H9 (cell line): ENCODE measurements around the gene MTMR12. TPM values are rescaled to one million over a fixed set of nuclear protein-coding genes. Genes with fewer than 3 reads are reported as not detected.
A peak's percentile ranks its signal among the peaks of the same experiment; 100 is the strongest.

Experiments
- DNase-seq: peaks from one replicate; pipeline ENCODE4 v3.0.0-alpha.2; 2017
- H2AFZ ChIP-seq: one replicate; pipeline ENCODE4 v1.6.1; 2013; ENCODE audit warnings: mild to moderate bottlenecking, low read length, control low read depth, moderate library complexity
- H2AK5ac ChIP-seq: 2 replicates; pipeline ENCODE4 v1.6.1; 2013; ENCODE audit warnings: low read length, control low read depth, mixed read lengths; ENCODE audit not compliant: insufficient read length
- H2BK120ac ChIP-seq: one replicate; pipeline ENCODE4 v1.6.1; 2013; ENCODE audit warnings: low read depth, mild to moderate bottlenecking, low read length, control low read depth, inconsistent platforms; ENCODE audit not compliant: poor library complexity, severe bottlenecking
- H2BK12ac ChIP-seq: 2 replicates; pipeline ENCODE4 v1.6.1; 2013; ENCODE audit warnings: low read length, control low read depth, mixed read lengths, low read depth; ENCODE audit not compliant: insufficient read length
- H2BK15ac ChIP-seq: 2 replicates; pipeline ENCODE4 v1.6.1; 2013; ENCODE audit warnings: low read depth, low read length, control low read depth
- H2BK20ac ChIP-seq: one replicate; pipeline ENCODE4 v1.6.1; 2013; ENCODE audit warnings: low read depth, mild to moderate bottlenecking, low read length, control low read depth, inconsistent platforms; ENCODE audit not compliant: poor library complexity, severe bottlenecking
- H2BK5ac ChIP-seq: 2 replicates; pipeline ENCODE4 v1.6.1; 2013; ENCODE audit warnings: low read length, control low read depth, mixed read lengths; ENCODE audit not compliant: insufficient read length
- H3K14ac ChIP-seq: 2 replicates; pipeline ENCODE4 v1.6.1; 2013; ENCODE audit warnings: low read length, control low read depth; ENCODE audit not compliant: insufficient read depth
- H3K18ac ChIP-seq: 2 replicates; pipeline ENCODE4 v1.6.1; 2013; ENCODE audit warnings: low read depth, mild to moderate bottlenecking, mixed read lengths, low read length, control low read depth; ENCODE audit not compliant: insufficient read length
- H3K23ac ChIP-seq: 2 replicates; pipeline ENCODE4 v1.6.1; 2013; ENCODE audit warnings: low read length, control low read depth, mixed read lengths, low read depth; ENCODE audit not compliant: insufficient read length
- H3K23me2 ChIP-seq: 2 replicates; pipeline ENCODE4 v1.6.1; 2013; ENCODE audit warnings: low read depth, mild to moderate bottlenecking, mixed read lengths, low read length, control low read depth; ENCODE audit not compliant: insufficient read length, poor library complexity, severe bottlenecking
- H3K27ac ChIP-seq: 2 replicates; pipeline ENCODE4 v1.5.1; 2013; ENCODE audit warnings: low read length, control low read depth, mixed read lengths, low read depth; ENCODE audit not compliant: insufficient read length
- H3K27me3 ChIP-seq: 2 replicates; pipeline ENCODE4 v1.6.1; 2013; ENCODE audit warnings: low read length, control low read depth, inconsistent platforms; ENCODE audit not compliant: insufficient read depth
- H3K4ac ChIP-seq: 2 replicates; pipeline ENCODE4 v1.6.1; 2013; ENCODE audit warnings: low read depth, mild to moderate bottlenecking, control low read depth, inconsistent platforms, low read length, moderate library complexity
- H3K4me1 ChIP-seq: 2 replicates; pipeline ENCODE4 v1.6.1; 2013; ENCODE audit warnings: low read length, control low read depth, inconsistent platforms; ENCODE audit not compliant: insufficient read depth
- H3K4me2 ChIP-seq: 2 replicates; pipeline ENCODE4 v1.6.1; 2013; ENCODE audit warnings: low read length, control low read depth, mixed read lengths; ENCODE audit not compliant: insufficient read length, insufficient read depth
- H3K56ac ChIP-seq: 2 replicates; pipeline ENCODE4 v1.6.1; 2013; ENCODE audit warnings: low read depth, mild to moderate bottlenecking, mixed read lengths, low read length, control low read depth; ENCODE audit not compliant: insufficient read length
- H3K79me1 ChIP-seq: 2 replicates; pipeline ENCODE4 v1.6.1; 2013; ENCODE audit warnings: low read depth, mild to moderate bottlenecking, moderate library complexity, low read length, control low read depth, inconsistent platforms; ENCODE audit not compliant: insufficient read depth, poor library complexity, severe bottlenecking
- H3K79me2 ChIP-seq: 2 replicates; pipeline ENCODE4 v1.6.1; 2013; ENCODE audit warnings: low read length, control low read depth, inconsistent platforms; ENCODE audit not compliant: insufficient read depth
- H3K9ac ChIP-seq: 2 replicates; pipeline ENCODE4 v1.6.1; 2013; ENCODE audit warnings: low read length, control low read depth, mixed read lengths; ENCODE audit not compliant: insufficient read length; ENCODE audit errors: extremely low read depth
- H3K9me3 ChIP-seq: one replicate; pipeline ENCODE4 v1.6.1; 2013; ENCODE audit warnings: low read depth, low read length, inconsistent platforms; ENCODE audit not compliant: control insufficient read depth
- H3T11ph ChIP-seq: one replicate; pipeline ENCODE4 v1.6.1; 2013; ENCODE audit warnings: mild to moderate bottlenecking, low read length, control low read depth, inconsistent platforms
- H4K20me1 ChIP-seq: one replicate; pipeline ENCODE4 v1.6.1; 2013; ENCODE audit not compliant: control insufficient read depth, insufficient read length, insufficient read depth
- H4K5ac ChIP-seq: 2 replicates; pipeline ENCODE4 v1.6.1; 2013; ENCODE audit warnings: low read depth, mild to moderate bottlenecking, mixed read lengths, low read length, control low read depth; ENCODE audit not compliant: insufficient read length
- H4K8ac ChIP-seq: replicated peaks from 2 replicates; pipeline ENCODE4 v1.6.1; 2013; ENCODE audit warnings: low read length, control low read depth, mixed read lengths, low read depth; ENCODE audit not compliant: insufficient read length
- H4K91ac ChIP-seq: 2 replicates; pipeline ENCODE4 v1.6.1; 2013; ENCODE audit warnings: low read depth, mild to moderate bottlenecking, moderate library complexity, mixed read lengths, low read length, control low read depth; ENCODE audit not compliant: insufficient read length
- H3K27ac Mint-ChIP-seq, 3 experiments: 2 replicates in 2 of 3; 3 replicates in 1 of 3; pipeline ENCODE4 v1.8.0; 2020 to 2021; ENCODE audit warnings: mixed read lengths in 3 of 3, mild to moderate bottlenecking in 1 of 3, moderate library complexity in 1 of 3
- H3K27me3 Mint-ChIP-seq: 2 replicates; pipeline ENCODE4 v1.8.0; 2021; ENCODE audit warnings: low read depth, mild to moderate bottlenecking, moderate library complexity, mixed read lengths
- H3K36me3 Mint-ChIP-seq, 3 experiments: 2 replicates in 2 of 3; 3 replicates in 1 of 3; pipeline ENCODE4 v1.8.0; 2020 to 2021; ENCODE audit warnings: low read depth in 3 of 3, mixed read lengths in 3 of 3; ENCODE audit not compliant: insufficient read depth in 1 of 3
- H3K4me1 Mint-ChIP-seq, 2 experiments: 2 replicates each; pipeline ENCODE4 v1.8.0; 2020; ENCODE audit warnings: mixed read lengths in 2 of 2
- H3K4me3 Mint-ChIP-seq, 2 experiments: 2 replicates in 1 of 2; 3 replicates in 1 of 2; pipeline ENCODE4 v1.8.0; 2020 to 2021; ENCODE audit warnings: mild to moderate bottlenecking in 2 of 2, mixed read lengths in 2 of 2, moderate library complexity in 1 of 2
- H3K9me3 Mint-ChIP-seq, 2 experiments: 2 replicates in 1 of 2; 3 replicates in 1 of 2; pipeline ENCODE4 v1.8.0; 2020; ENCODE audit warnings: mild to moderate bottlenecking in 2 of 2, mixed read lengths in 2 of 2, moderate library complexity in 1 of 2
- CTCF ChIP-seq: fragments of 200-600 bp; sonication (generic); conservative IDR thresholded peaks from 3 replicates; pipeline ENCODE4 v1.8.0; 2021; ENCODE audit warnings: antibody characterized with exemption, mild to moderate bottlenecking
- WGBS: extraction: QIAGEN DNeasy Blood & Tissue Kit; methylation state at CpG from one replicate; pipeline ENCODE4 v1.1.7; 2013; ENCODE audit warnings: missing lambda C conversion rate, low lambda C conversion rate, mixed read lengths; ENCODE audit not compliant: insufficient read length; ENCODE audit errors: extremely low coverage; 5-methylcytosine and 5-hydroxymethylcytosine counted together
- total RNA-seq: library from RNA; stranded (reverse); gene quantifications from 2 replicates; pipeline ENCODE4 v1.2.1, GENCODE V29; 2021

The MTMR12 gene
- total RNA-seq, 1 experiment from 2014 or later = 39.3 TPM

GRCh38 chr5:32275396-32275741 lies 37.4 kb downstream of the MTMR12 start:
- H3K27ac Mint-ChIP-seq = peak overlapping the region; percentile 93 to 96 (median 95)
- no peaks in the 10 kb centered on the region for H3K9me3 Mint-ChIP-seq
- no peaks in the 10 kb centered on the region for H3K79me1 ChIP-seq
- H4K5ac ChIP-seq = no peak overlapping the region
- no peak overlapping the region for H3K27ac ChIP-seq
- H2AK5ac ChIP-seq = no peak overlapping the region
- no peak overlapping the region for H2BK5ac ChIP-seq
- H3K36me3 Mint-ChIP-seq = peaks cover 30 to 47% (median 37%) of the 10 kb centered on the region in 3 experiments
- H4K8ac ChIP-seq = no peak overlapping the region
- WGBS = no CpG with 5 or more reads among the region's 3 CpGs
- H3K9me3 ChIP-seq = no peaks in the 10 kb centered on the region
- H3K9ac ChIP-seq = no peak overlapping the region
- no peak overlapping the region for H3T11ph ChIP-seq
- no peak overlapping the region for H3K23ac ChIP-seq
- no peaks in the 10 kb centered on the region for H3K23me2 ChIP-seq
- peak overlapping the region; percentile 43 for H4K91ac ChIP-seq
- no peak overlapping the region for H2BK12ac ChIP-seq
- H3K27me3 ChIP-seq = no peaks in the 10 kb centered on the region
- H2BK120ac ChIP-seq = no peak overlapping the region
- TF ChIP-seq CTCF = no peak
- H2BK20ac ChIP-seq = no peak overlapping the region
- H3K14ac ChIP-seq = no peak overlapping the region
- no peak overlapping the region for H2BK15ac ChIP-seq
- no peak overlapping the region for H2AFZ ChIP-seq
- no peaks in the 10 kb centered on the region for H3K27me3 Mint-ChIP-seq
- H3K4me1 Mint-ChIP-seq = peaks cover 56 to 60% of the 10 kb centered on the region in 2 experiments
- H3K79me2 ChIP-seq = no peaks in the 10 kb centered on the region; the same call in 1 of the 2 replicates
- H3K18ac ChIP-seq = peak overlapping the region; percentile 68
- H3K56ac ChIP-seq = no peak overlapping the region
- H3K4me2 ChIP-seq = no peak overlapping the region
- DNase-seq = no peak
- no peak overlapping the region for H3K4ac ChIP-seq
- no peaks in the 10 kb centered on the region for H4K20me1 ChIP-seq
- H3K4me3 Mint-ChIP-seq = peak overlapping the region in 1 of 2 experiments; percentile 53; a peak in 1 of 5 replicates
- H3K4me1 ChIP-seq = peaks cover 6% of the 10 kb centered on the region
